Astrocyte (in vitro differentiated cells and primary cell): ENCODE data around the gene LHPP.

Source experiments
- CTCF ChIP-seq: IDR thresholded peaks from 2 replicates; pipeline ENCODE4 v1.5.1; 2011; ENCODE audit warnings: low read depth, mild to moderate bottlenecking, inconsistent platforms, low read length, moderate library complexity; ENCODE audit not compliant: insufficient read depth
- EZH2 ChIP-seq: IDR thresholded peaks from 2 replicates; pipeline ENCODE4 v1.6.1; 2012; ENCODE audit warnings: mild to moderate bottlenecking, low read length, inconsistent platforms; ENCODE audit not compliant: insufficient read depth

- TF ChIP-seq CTCF: no peak
- TF ChIP-seq EZH2: no peak
These were observed 10.9 kb upstream of the LHPP start for GRCh38 chr10:124450783-124451057.
